Measurements from ENCODE around the gene TIAM2. TPM values are rescaled to one million over a fixed set of nuclear protein-coding genes. Genes with fewer than 3 reads are reported as not detected.

TIAM2 gene
- total RNA-seq, 2 experiments from 2014 or later, result 4.4 to 5.3 TPM

GRCh38 chr6:155040901-155041650, 46.0 kb downstream of the TIAM2 start:
- Mint-ChIP-seq H3K4me1 (ENCODE audit: low read depth) (no peaks in the 10 kb centered on the region), H3K4me3 (no peak overlapping the region), H3K27me3 (no peaks in the 10 kb centered on the region), H3K36me3 (ENCODE audit: low read depth) (no peaks in the 10 kb centered on the region), H3K27ac (no peak overlapping the region), H3K9me3 (no peaks in the 10 kb centered on the region)
- POLR2A ChIA-PET, result no interaction called here
- DNase-seq (no peak), ATAC-seq (ENCODE audit: poor library complexity) (no peak)
- intact Hi-C loops (cut with DNase I, micrococcal nuclease), result no loop called here
- no peaks in the 10 kb centered on the region for H3K36me3 ChIP-seq (ENCODE audit: insufficient read depth, low read length)
- no peak overlapping the region for H3K27ac ChIP-seq (ENCODE audit: low read depth in 1 of 2, low read length in 2 of 2)
- no peaks in the 10 kb centered on the region for H3K9me3 ChIP-seq (ENCODE audit: control insufficient read depth in 1 of 2, insufficient read depth in 1 of 2, low read length in 2 of 2)
- TF ChIP-seq CTCF (IDR thresholded peaks at IDR 0.05), result no peak
- no peak overlapping the region for H3K4me3 ChIP-seq (ENCODE audit: low read length)
- CTCF ChIA-PET, result interaction anchor here (0.8 kb wide), 2 partner anchors 16 to 23 kb away, joined by 3 read pairs; no protein-coding TSS in a partner anchor
- H3K4me1 ChIP-seq (ENCODE audit: insufficient read depth, low read length), result no peaks in the 10 kb centered on the region
- no peaks in the 10 kb centered on the region for H3K27me3 ChIP-seq (ENCODE audit: control insufficient read depth in 1 of 2, insufficient read depth in 2 of 2, low read length in 2 of 2)

DNA sequence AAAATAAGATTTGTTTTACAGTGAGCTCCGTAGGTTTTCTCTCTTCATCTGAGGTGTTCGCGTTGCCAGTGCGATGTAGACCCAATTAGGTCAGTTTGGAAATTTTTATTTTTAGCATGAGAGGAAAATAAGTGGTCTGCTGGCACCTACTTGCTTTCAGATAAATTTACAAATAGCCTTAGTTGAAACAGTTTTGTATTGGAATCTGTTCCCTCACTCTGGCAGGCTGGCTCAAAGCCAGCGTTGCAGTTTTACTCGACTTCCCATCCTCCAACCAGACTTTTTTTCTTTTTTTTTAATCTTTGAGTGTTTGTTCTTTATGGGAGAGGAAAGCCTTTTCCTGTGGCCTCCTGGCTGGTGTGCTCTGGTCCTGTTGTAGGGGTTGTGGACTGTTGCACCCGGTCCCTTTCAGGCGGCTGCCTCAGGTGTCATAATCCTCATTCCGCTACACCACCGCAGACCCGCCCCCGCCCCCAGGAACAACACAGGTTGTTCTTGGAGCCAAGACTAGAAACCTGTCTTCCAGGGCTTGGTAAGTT, 46.7 kb downstream of the TIAM2 start:
- TF ChIP-seq CTCF (IDR thresholded peaks at IDR 0.05), result no peak
- intact Hi-C loops (cut with DNase I, micrococcal nuclease), result no loop called here
- POLR2A ChIA-PET, result no interaction called here
- Mint-ChIP-seq H3K4me1 (ENCODE audit: low read depth) (no peaks in the 10 kb centered on the region), H3K36me3 (ENCODE audit: low read depth) (no peaks in the 10 kb centered on the region), H3K27me3 (no peaks in the 10 kb centered on the region), H3K9me3 (no peaks in the 10 kb centered on the region), H3K27ac (no peak overlapping the region), H3K4me3 (no peak overlapping the region)
- Histone ChIP-seq H3K4me1 (ENCODE audit: insufficient read depth, low read length) (no peaks in the 10 kb centered on the region), H3K36me3 (ENCODE audit: insufficient read depth, low read length) (no peaks in the 10 kb centered on the region), H3K9me3 (ENCODE audit: control insufficient read depth in 1 of 2, insufficient read depth in 1 of 2, low read length in 2 of 2) (no peaks in the 10 kb centered on the region), H3K4me3 (ENCODE audit: low read length) (no peak overlapping the region), H3K27ac (ENCODE audit: low read depth in 1 of 2, low read length in 2 of 2) (no peak overlapping the region), H3K27me3 (ENCODE audit: control insufficient read depth in 1 of 2, insufficient read depth in 2 of 2, low read length in 2 of 2) (no peaks in the 10 kb centered on the region)
- no peak for DNase-seq
- CTCF ChIA-PET, result no interaction called here
- ATAC-seq (ENCODE audit: poor library complexity), result no peak

- no peak for ATAC-seq (ENCODE audit: poor library complexity)
- no peaks in the 10 kb centered on the region for H3K27me3 Mint-ChIP-seq
- no peaks in the 10 kb centered on the region for H3K36me3 Mint-ChIP-seq (ENCODE audit: low read depth)
- H3K4me1 Mint-ChIP-seq (ENCODE audit: low read depth), result no peaks in the 10 kb centered on the region
- TF ChIP-seq CTCF (IDR thresholded peaks at IDR 0.05), result no peak
- no peak overlapping the region for H3K4me3 ChIP-seq (ENCODE audit: low read length)
- H3K27me3 ChIP-seq (ENCODE audit: control insufficient read depth in 1 of 2, insufficient read depth in 2 of 2, low read length in 2 of 2), result no peaks in the 10 kb centered on the region
- no peaks in the 10 kb centered on the region for H3K4me1 ChIP-seq (ENCODE audit: insufficient read depth, low read length)
- POLR2A ChIA-PET, result no interaction called here
- H3K27ac ChIP-seq (ENCODE audit: low read depth in 1 of 2, low read length in 2 of 2), result no peak overlapping the region
- H3K9me3 ChIP-seq (ENCODE audit: control insufficient read depth in 1 of 2, insufficient read depth in 1 of 2, low read length in 2 of 2), result no peaks in the 10 kb centered on the region
- CTCF ChIA-PET, result no interaction called here
- no peaks in the 10 kb centered on the region for H3K36me3 ChIP-seq (ENCODE audit: insufficient read depth, low read length)
- no peaks in the 10 kb centered on the region for H3K9me3 Mint-ChIP-seq
- no peak overlapping the region for H3K27ac Mint-ChIP-seq
- no peak for DNase-seq
- H3K4me3 Mint-ChIP-seq, result no peak overlapping the region
- intact Hi-C loops (cut with DNase I, micrococcal nuclease), result no loop called here
These were observed 47.9 kb downstream of the TIAM2 start for GRCh38 chr6:155042983-155043382.

All from CD4-positive, alpha-beta T cell (primary cell).